Neural crest cell (in vitro differentiated cells): Measurements from ENCODE around the gene SNTB2. TPM values are rescaled to one million over a fixed set of nuclear protein-coding genes. Genes with fewer than 3 reads are reported as not detected.

ENCODE experiments used
- DNase-seq: peaks from one replicate; pipeline ENCODE4 v3.0.0; 2021; ENCODE audit warnings: low read depth, mixed read lengths, low spot score
- H3K27ac Mint-ChIP-seq: one replicate; pipeline ENCODE4 v1.8.0; 2021; ENCODE audit warnings: mild to moderate bottlenecking, mixed read lengths; ENCODE audit not compliant: unreplicated experiment
- H3K27me3 Mint-ChIP-seq: 2 replicates; pipeline ENCODE4 v1.8.0; 2021; ENCODE audit warnings: low read depth, mild to moderate bottlenecking, mixed read lengths
- H3K36me3 Mint-ChIP-seq: 2 replicates; pipeline ENCODE4 v1.8.0; 2021; ENCODE audit warnings: low read depth, mild to moderate bottlenecking, mixed read lengths
- H3K4me1 Mint-ChIP-seq: 2 replicates; pipeline ENCODE4 v1.8.0; 2021; ENCODE audit warnings: mixed read lengths
- H3K4me3 Mint-ChIP-seq: one replicate; pipeline ENCODE4 v1.8.0; 2021; ENCODE audit warnings: mild to moderate bottlenecking, mixed read lengths
- H3K9me3 Mint-ChIP-seq: 2 replicates; pipeline ENCODE4 v1.8.0; 2021; ENCODE audit warnings: mixed read lengths
- total RNA-seq: library from RNA; stranded (reverse); gene quantifications from 2 replicates; pipeline ENCODE4 v1.2.1, GENCODE V29; 2021
- TF ChIP-seq, protein P1 (sequence below): fragments of 200-600 bp; sonication (generic); conservative IDR thresholded peaks from 2 replicates; pipeline ENCODE4 v1.5.0; 2021; ENCODE audit warnings: antibody characterized with exemption, mild to moderate bottlenecking

The SNTB2 gene
- total RNA-seq, 1 donor from 2014 or later, result 28.9 TPM

DNA sequence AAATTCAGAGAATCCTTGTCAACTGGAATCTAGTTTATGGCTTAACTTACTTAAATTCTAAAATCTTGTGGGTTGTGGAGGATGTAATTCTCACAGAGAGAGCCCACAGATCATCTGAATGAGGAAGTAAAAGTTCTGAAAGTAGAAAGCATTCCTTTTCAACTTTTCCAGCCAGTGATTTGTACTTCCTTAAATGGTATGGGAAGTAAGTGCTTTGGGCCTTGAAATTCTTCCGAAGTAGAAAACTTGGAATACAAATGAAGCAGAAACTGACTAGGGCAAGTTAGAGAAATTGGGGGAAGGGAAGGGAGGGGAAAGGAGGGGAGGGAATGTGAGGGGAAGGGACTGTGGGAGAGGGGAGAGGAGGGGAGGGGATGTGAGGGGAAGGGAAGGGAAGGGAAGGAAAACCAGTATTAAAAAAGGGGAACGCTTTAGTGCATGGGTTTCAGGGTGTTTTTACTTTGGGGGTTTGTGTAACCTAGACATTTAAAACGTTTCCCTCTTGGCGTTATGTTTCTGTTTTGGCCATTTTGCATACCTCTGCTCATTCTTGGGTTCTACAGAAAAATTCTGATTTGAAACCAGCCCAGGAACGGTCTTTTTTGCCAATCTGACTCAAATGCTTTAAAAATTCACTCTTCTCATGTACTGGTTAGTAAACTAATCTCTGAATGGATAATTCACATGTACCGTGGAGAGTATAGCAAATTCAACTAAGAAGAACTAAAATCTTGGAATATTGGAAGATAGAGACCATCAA is 15.5 kb upstream of the SNTB2 start:
- H3K9me3 Mint-ChIP-seq, result no peaks in the 10 kb centered on the region
- TF ChIP-seq, protein P1, sequence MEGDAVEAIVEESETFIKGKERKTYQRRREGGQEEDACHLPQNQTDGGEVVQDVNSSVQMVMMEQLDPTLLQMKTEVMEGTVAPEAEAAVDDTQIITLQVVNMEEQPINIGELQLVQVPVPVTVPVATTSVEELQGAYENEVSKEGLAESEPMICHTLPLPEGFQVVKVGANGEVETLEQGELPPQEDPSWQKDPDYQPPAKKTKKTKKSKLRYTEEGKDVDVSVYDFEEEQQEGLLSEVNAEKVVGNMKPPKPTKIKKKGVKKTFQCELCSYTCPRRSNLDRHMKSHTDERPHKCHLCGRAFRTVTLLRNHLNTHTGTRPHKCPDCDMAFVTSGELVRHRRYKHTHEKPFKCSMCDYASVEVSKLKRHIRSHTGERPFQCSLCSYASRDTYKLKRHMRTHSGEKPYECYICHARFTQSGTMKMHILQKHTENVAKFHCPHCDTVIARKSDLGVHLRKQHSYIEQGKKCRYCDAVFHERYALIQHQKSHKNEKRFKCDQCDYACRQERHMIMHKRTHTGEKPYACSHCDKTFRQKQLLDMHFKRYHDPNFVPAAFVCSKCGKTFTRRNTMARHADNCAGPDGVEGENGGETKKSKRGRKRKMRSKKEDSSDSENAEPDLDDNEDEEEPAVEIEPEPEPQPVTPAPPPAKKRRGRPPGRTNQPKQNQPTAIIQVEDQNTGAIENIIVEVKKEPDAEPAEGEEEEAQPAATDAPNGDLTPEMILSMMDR, result no peak
- H3K27me3 Mint-ChIP-seq, result no peaks in the 10 kb centered on the region
- H3K4me3 Mint-ChIP-seq, result no peak overlapping the region
- H3K36me3 Mint-ChIP-seq, result peaks cover 5% of the 10 kb centered on the region
- peaks cover 11% of the 10 kb centered on the region for H3K4me1 Mint-ChIP-seq
- no peak overlapping the region for H3K27ac Mint-ChIP-seq
- no peak for DNase-seq

DNA sequence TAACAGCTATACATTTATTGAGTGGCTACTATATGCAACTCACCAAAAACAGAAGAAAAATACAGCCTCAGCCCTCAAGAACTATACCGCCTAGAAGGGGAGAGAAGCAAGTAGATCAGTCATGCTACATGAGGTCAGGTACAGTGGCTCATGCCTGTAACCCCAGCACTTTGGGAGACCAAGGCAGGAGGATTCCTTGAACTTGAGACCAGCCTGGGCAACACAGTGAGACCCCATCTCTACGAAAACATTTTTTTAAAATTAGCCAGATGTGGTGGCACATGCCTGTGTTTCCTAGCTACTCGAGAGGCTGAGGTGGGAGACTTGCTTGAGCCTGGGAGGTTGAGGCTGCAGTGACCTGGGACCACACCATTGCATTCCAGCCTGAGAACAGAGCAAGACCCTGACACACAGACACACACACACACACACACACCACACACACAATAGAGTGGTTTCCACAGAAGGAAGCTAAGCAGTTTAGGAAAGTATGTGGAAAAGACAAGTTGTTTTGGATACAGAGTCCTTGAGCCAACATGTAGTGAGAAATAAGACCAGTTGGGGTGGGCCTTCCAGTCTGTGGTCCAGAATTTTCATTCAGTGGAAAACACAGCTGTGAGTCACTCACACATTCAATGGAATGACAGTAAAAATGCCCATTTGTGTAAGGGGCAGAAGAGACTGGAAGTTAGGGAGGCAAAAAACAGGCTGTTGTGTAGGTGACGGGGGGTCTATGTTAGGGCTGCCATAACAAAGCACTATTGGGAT is 10.7 kb upstream of the SNTB2 start:
- no peak for DNase-seq
- Mint-ChIP-seq H3K27me3 (no peaks in the 10 kb centered on the region), H3K9me3 (no peaks in the 10 kb centered on the region), H3K36me3 (no peaks in the 10 kb centered on the region), H3K4me3 (no peak overlapping the region), H3K27ac (no peak overlapping the region), H3K4me1 (peaks cover 7% of the 10 kb centered on the region)
- TF ChIP-seq, protein P1, result no peak

DNA sequence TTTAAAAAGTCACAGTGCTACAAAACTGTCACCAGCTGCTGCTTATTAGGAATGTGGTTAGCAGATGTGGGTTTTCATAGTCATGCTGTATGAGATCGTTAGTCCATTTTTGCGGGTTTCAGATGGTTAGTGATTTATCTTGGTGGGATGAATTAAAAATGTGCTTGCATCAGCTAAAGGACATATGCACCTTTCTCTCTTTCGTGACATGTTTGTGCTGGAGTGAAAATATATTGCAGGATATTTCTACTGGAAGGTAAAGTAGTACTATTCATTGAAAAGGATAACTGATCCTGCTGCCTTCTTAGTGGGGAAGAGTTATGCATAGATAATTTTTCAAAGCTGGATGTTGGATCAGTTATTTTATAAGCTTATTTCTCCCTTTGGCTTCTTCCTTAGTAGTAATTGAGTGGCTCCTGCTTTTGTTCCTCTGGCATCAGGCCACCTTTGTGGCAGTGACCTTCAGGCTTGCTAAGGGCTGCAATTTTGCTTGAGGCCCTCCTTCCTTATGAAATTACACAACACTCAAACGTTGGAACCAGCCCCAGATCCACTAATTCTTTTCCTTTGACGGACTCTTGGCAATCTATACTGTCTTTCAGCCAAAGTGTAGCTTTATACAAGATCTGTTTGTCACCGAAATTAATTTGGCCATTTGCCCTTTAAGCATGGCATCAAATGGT is 7.5 kb upstream of the SNTB2 start:
- peaks cover 7% of the 10 kb centered on the region for H3K4me1 Mint-ChIP-seq
- no peaks in the 10 kb centered on the region for H3K9me3 Mint-ChIP-seq
- H3K27ac Mint-ChIP-seq, result no peak overlapping the region
- peaks cover 2% of the 10 kb centered on the region for H3K36me3 Mint-ChIP-seq
- no peak overlapping the region for H3K4me3 Mint-ChIP-seq
- DNase-seq, result no peak
- H3K27me3 Mint-ChIP-seq, result no peaks in the 10 kb centered on the region
- TF ChIP-seq, protein P1, result no peak

DNA sequence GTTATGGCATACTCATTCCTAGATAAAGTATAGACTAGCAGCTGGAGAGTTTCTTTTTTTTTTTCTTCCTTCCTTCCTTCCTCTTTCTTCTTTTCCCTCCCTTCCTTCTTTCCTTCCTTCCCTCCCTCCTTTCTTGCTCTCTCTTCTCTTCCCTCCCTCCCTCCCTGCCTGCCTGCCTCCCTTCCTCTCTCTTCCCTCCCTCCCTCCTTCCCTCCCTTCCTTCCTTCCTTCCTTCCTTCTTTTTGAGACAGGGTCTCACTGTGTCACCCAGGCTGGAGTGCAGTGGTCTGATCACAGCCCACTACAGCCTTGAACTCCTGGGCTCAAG is 7.0 kb upstream of the SNTB2 start:
- Mint-ChIP-seq H3K9me3 (no peaks in the 10 kb centered on the region), H3K4me1 (peaks cover 7% of the 10 kb centered on the region), H3K27ac (no peak overlapping the region), H3K4me3 (no peak overlapping the region), H3K36me3 (peaks cover 2% of the 10 kb centered on the region), H3K27me3 (no peaks in the 10 kb centered on the region)
- no peak for DNase-seq
- TF ChIP-seq, protein P1, result no peak

DNA sequence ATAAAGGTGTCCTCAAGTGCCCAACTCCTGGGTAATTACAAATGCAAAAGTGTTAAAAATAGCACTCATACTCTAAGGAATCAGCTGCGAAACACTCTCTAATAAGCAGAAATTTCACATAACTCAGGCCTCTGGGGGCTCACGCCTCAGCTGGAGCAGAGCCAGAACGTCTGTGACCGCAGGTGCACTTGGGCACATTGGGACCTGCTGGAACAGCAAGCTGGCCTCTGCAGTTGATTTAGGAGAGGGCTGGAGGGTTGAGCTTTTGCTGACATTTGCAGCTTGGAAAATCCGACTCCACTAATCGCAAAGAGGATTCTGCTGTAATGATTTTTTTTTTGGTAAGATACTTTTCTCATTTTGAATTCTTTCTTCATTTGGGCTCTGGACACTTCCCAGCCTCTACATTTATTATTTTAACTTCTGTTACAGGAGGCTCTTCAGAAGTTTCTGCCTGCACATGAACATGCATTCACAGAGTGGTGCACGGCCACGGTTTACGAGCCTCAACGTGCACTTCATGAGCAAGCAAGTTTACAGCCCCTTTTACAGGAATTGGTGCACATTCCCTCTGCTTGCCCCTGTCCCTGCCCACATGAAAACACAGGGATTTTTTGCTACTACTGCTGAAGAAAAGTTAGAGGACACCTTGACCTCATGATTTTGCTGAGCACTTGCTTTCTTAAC is 4.1 kb upstream of the SNTB2 start:
- Mint-ChIP-seq H3K4me3 (no peak overlapping the region), H3K27me3 (no peaks in the 10 kb centered on the region), H3K27ac (no peak overlapping the region), H3K36me3 (peaks cover 2% of the 10 kb centered on the region), H3K4me1 (peaks cover 15% of the 10 kb centered on the region), H3K9me3 (no peaks in the 10 kb centered on the region)
- TF ChIP-seq, protein P1, result no peak
- no peak for DNase-seq
